NCI-H187 (cell line): ENCODE data around the gene SLC9A9.

Experiments used
- DNase-seq, 2 experiments: peaks; one replicate each; lab custom pipeline; 2025; lab: John Stamatoyannopoulos, UW

The SLC9A9 gene

GRCh38 chr3:143693506-143693905 lies 154.8 kb downstream of the SLC9A9 start:
- DNase-seq = no peak

GRCh38 chr3:143686638-143687197 lies 161.6 kb downstream of the SLC9A9 start:
- no peak for DNase-seq

DNA sequence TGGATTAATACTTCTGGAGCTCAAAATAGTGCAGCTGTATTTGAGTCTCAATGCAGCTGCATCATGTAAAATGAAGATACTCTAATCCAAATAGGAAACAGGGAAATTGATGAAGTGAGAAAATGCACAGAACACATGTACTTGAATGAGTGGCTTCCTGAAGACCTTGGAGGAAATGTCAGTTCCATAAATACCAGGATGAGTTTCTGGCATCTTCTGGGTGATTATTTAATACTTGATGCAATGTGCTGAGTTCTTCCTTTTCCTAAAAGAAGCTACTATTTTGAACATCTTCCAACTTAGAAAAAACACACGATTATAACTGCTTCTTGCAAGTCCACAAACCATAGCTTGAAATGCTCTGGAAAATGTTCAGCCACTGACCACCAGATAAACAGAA lies 162.8 kb downstream of the SLC9A9 start:
- no peak for DNase-seq

DNA sequence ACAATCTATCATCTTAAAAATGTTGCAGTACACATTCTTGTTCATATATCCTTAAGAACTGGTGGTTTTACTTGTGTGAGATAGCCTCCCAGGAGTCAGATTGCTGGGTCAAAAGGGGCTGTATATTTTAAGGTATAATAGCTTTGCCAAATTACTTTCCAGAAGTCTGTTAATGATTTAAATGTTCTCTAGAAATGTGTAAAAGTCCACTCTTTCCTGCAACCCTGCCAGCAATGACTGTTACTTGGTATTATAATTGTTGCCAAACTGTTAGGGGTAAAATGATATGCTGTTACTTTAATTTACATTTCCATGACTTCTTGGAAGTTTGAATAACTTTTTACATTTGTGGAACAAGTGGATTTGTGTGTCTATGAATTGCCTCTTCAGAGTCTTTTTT lies 170.8 kb downstream of the SLC9A9 start:
- no peak for DNase-seq

DNA sequence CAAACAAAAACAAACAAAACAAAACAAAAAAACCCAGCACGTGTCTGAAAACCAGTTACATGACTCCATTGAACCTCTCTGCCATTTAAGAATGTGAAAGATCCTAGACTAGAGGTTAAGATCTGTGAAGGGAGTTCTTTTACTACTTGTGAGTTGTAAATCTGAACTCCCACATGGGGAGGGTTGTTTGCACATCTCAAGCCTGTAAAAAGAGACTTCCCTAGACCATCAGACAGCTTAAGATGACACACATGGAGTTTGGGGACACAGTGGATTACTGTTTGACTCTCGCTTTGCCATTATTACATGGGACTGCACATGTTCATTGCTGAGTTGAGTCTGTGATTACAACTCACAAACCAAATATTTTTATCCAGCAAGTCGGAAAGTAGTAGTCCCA lies 171.5 kb downstream of the SLC9A9 start:
- DNase-seq = no peak

GRCh38 chr3:143676021-143676420 lies 172.2 kb downstream of the SLC9A9 start:
- no peak for DNase-seq

DNA sequence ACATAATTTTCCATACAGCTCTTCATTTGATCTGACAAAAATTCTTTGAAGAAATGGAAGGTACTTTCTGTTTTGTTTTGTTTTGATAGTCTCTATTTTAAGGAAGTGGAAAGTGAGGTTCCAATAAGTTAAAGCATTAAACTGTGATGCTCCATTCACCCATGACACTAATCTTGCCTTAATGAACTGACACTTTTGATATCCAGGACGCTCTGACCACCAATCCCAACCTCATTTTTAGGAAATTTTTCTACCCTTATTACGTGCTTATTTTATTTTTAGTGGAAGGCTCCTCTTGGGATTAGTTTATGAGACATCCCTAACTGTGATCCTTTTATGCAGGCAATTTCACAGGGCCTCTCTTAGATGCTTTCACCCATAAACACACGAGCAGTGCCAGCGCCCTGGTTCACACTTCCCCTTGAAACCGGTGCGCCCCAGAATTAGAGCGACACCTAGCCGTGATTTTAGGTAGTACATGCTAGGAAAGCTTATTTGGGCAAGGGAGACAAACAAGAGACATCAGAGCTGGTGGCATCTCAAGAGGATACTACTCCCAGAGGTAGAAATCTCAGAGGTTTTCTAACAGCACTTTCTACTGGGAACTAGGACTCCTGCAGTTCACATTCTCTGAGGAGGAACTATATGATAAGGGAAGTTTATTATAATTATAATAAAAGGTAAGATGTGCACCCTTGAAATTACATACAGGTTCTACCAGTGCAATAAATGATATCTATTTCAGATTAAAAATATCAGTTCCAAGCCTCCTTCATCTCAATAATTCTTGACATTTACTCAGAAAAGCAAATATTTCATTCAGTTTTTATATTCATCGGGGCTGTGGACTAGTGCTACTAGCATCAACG lies 173.9 kb downstream of the SLC9A9 start:
- peak; percentile 50 for DNase-seq

GRCh38 chr3:143672396-143673165 lies 175.7 kb downstream of the SLC9A9 start:
- DNase-seq = no peak

DNA sequence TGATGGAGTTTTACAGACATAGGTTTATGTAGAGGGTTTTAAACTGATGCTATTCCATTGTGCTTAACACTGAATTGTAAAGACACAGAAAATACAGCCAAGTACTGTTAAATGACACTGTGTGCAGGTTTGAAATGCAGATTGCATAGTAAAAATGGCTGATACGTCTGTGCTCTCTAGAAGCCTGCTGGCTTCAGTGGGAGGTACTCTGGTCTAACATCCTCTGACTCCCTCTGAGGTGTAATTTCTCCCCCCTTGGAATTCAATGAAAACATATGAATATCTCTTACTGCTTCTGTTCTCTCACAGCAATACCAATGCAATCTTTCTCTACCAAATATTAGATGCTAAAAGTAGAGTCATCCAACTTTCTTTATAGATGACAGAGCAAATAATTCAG lies 176.6 kb downstream of the SLC9A9 start:
- no peak for DNase-seq

GRCh38 chr3:143668924-143669790 lies 179.1 kb downstream of the SLC9A9 start:
- no peak for DNase-seq

GRCh38 chr3:143668385-143668784 lies 179.9 kb downstream of the SLC9A9 start:
- DNase-seq = no peak

DNA sequence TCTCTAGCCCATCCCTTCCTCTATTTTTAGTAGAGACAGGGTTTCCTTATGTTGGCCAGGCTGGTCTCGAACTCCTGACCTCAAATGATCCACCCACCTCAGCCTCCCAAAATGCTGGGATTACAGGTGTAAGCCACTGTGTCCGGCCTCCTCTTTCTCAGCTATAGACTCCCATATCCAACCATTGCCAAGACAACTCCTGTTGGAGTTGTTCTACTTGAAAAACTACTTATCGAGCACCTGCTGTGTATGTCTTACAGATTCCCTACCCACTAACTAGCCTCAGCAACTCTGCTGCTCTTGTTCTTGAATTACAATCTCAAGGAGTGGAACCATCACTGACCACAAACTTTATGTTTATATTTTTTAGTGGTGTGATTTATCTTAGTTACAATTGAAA lies 186.6 kb downstream of the SLC9A9 start:
- DNase-seq = no peak

DNA sequence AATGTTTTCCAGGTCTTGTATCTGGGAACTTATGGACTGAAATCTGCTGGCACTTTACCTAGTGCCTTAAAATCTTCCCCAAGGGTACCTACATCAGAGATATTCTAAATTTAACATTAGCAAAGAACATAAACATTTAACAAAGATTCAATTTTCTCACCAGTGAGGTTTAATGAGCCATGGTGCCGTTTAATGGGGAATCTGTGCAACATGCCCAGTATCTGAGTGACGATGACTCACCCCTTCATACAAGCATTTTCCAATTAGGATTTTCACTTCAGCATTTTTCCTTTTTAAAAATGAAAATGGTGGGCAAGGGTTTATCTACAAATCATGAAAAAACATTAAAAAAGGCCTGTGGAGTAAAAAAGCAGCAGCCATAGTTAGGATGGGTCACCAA lies 189.4 kb downstream of the SLC9A9 start:
- DNase-seq = no peak

- DNase-seq = no peak
These were observed 190.2 kb downstream of the SLC9A9 start for GRCh38 chr3:143658116-143658515.

GRCh38 chr3:143657391-143657790 lies 190.9 kb downstream of the SLC9A9 start:
- DNase-seq = no peak

GRCh38 chr3:143654906-143655305 lies 193.4 kb downstream of the SLC9A9 start:
- no peak for DNase-seq

DNA sequence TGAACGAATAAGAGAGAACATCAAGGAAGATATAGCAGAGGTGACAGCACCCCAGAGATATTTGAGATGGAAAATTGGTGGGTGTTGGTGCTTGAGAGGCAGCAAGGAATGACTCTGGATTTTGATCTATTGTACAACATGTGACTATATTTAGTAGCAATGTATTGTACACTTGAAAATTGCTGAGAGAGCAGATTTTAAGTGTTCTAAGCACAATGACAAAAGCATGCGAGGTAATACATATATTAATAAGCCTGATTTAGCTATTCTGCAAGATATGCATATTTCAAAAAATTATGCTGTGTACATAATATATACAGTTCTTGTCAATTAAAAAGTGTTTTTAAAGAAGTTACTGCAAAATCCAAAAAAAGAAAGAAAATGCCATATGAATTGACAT lies 194.3 kb downstream of the SLC9A9 start:
- DNase-seq = no peak

DNA sequence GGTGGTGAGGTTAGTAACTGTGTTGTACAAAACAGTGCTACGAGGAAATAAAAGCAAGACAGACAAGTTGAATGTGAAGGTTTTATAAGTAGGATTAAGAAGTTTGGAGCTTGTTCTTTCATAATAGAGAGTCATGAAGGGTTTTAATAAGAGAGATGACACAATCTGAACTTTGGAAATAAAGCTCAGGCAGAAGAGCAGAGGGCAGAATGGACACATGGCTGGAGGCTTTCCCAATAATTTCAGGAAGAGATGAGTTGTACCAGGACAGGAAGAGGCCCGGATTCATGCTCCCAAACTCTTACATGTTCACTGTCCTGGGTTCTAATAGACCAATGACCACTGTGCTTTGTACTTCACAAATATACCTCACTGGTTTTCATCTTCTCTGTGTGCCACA lies 194.8 kb downstream of the SLC9A9 start:
- no peak for DNase-seq

GRCh38 chr3:143652118-143652517 lies 196.2 kb downstream of the SLC9A9 start:
- no peak for DNase-seq

GRCh38 chr3:143650827-143651226 lies 197.4 kb downstream of the SLC9A9 start:
- no peak for DNase-seq

DNA sequence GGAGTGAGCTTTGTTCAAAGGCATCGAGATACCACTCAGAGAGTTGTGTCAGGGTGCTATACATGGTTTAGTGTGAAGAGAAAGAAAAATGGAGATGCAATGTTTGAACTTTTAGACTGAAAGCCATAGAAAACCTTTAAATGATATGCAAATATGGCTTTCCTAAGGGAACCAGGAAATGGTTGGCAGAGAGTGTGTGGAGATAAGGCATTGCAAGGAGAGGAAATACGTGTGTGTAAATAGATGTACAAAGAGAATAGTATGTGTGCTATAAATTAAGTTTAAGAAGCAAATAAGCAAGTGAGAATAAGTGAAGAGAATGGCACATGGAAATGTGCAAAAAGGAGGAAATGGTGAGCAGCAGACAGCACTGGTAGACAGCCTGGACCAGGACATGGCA lies 198.1 kb downstream of the SLC9A9 start:
- DNase-seq = no peak

DNA sequence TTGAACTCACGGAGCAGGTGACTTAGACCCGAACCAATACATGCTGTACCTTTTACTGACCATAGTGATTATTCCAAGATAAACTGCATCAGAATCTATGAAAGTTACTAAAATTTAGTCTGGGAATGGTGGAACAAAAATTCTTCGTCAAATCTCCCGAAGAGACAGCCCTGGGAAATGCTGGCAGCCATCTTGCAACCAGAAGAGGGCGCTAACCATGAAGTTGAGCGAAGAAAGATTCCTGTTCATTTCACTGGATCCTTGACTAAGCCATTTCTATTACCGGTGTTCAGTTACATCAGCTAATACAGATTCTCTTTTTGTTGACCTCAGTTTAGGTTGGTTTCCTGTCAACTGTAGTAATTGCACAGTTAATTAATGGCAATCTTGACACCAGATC lies 199.6 kb downstream of the SLC9A9 start:
- no peak for DNase-seq
